HG02884 (cell line): Measurements from ENCODE around the gene COL28A1.
"Not testable (repeated sequence)": the region's sequence is repeated elsewhere in the genome, so short reads cannot be mapped to it uniquely, and the experiment has no call there.

Experiments
- ATAC-seq: cut with Tn5 transposase; IDR thresholded peaks from one replicate; pipeline ENCODE4 v1.9.1; 2021; ENCODE audit warnings: mild to moderate bottlenecking, moderate library complexity; ENCODE audit not compliant: unreplicated experiment

Gene COL28A1

GRCh38 chr7:7476381-7476780, 59.3 kb downstream of the COL28A1 start:
- no peak for ATAC-seq

- no peak for ATAC-seq
Measured at GRCh38 chr7:7475601-7476000, 60.1 kb downstream of the COL28A1 start.

- no peak for ATAC-seq
Measured at GRCh38 chr7:7474436-7474835, 61.2 kb downstream of the COL28A1 start.

GRCh38 chr7:7464991-7465765, 70.5 kb downstream of the COL28A1 start:
- ATAC-seq, result not testable (repeated sequence)

- no peak for ATAC-seq
Measured at GRCh38 chr7:7454000-7454399, 81.7 kb downstream of the COL28A1 start.

GRCh38 chr7:7452652-7453051, 83.0 kb downstream of the COL28A1 start:
- ATAC-seq, result no peak

GRCh38 chr7:7452119-7452518, 83.6 kb downstream of the COL28A1 start:
- no peak for ATAC-seq

- ATAC-seq, result no peak
Measured at GRCh38 chr7:7449055-7449454, 86.6 kb downstream of the COL28A1 start.

GRCh38 chr7:7446616-7447015, 89.1 kb downstream of the COL28A1 start:
- no peak for ATAC-seq

GRCh38 chr7:7443806-7444350, 91.8 kb downstream of the COL28A1 start:
- ATAC-seq, result no peak

- ATAC-seq, result no peak
Measured at GRCh38 chr7:7439564-7439963, 96.1 kb downstream of the COL28A1 start.

- no peak for ATAC-seq
Measured at GRCh38 chr7:7438851-7439250, 96.8 kb downstream of the COL28A1 start.

GRCh38 chr7:7435978-7436377, 99.7 kb downstream of the COL28A1 start:
- ATAC-seq, result no peak

GRCh38 chr7:7434329-7434728, 101.3 kb downstream of the COL28A1 start:
- no peak for ATAC-seq

- ATAC-seq, result no peak
Measured at GRCh38 chr7:7433811-7434210, 101.9 kb downstream of the COL28A1 start.

GRCh38 chr7:7432979-7433378, 102.7 kb downstream of the COL28A1 start:
- no peak for ATAC-seq

- no peak for ATAC-seq
Measured at GRCh38 chr7:7428806-7429205, 106.9 kb downstream of the COL28A1 start.

- ATAC-seq, result no peak
Measured at GRCh38 chr7:7427363-7427762, 108.3 kb downstream of the COL28A1 start.

- ATAC-seq, result no peak
Measured at GRCh38 chr7:7426676-7427075, 109.0 kb downstream of the COL28A1 start.

GRCh38 chr7:7425321-7425720, 110.4 kb downstream of the COL28A1 start:
- no peak for ATAC-seq

GRCh38 chr7:7424151-7424873, 111.4 kb downstream of the COL28A1 start:
- peak; percentile 85 for ATAC-seq

GRCh38 chr7:7422641-7423040, 113.0 kb downstream of the COL28A1 start:
- ATAC-seq, result no peak
